Thyroid gland (tissue), 4 donors: Measurements from ENCODE around the gene ARL17B.
"Not testable (repeated sequence)": the region's sequence is repeated elsewhere in the genome, so short reads cannot be mapped to it uniquely, and the experiment has no call there.

Experiments used
- POLR2A ChIP-seq, 2 donors: fragments of 450-650 bp; IDR thresholded peaks; one replicate each; pipeline ENCODE4 v1.6.1; 2017; ENCODE audit warnings: antibody characterized with exemption in 2 of 2, mild to moderate bottlenecking in 2 of 2, moderate library complexity in 1 of 2
- TF ChIP-seq, protein P1 (sequence below), 6 experiments: fragments of 200-600 bp in 3 of 6; fragments of 450-650 bp in 3 of 6; sonication (generic) in 3 of 6; IDR thresholded peaks; one replicate each; pipeline ENCODE4 v1.5.1; 2016 to 2019; ENCODE audit warnings: antibody characterized with exemption in 6 of 6, mild to moderate bottlenecking in 2 of 6, inconsistent platforms in 1 of 6, moderate library complexity in 1 of 6

DNA sequence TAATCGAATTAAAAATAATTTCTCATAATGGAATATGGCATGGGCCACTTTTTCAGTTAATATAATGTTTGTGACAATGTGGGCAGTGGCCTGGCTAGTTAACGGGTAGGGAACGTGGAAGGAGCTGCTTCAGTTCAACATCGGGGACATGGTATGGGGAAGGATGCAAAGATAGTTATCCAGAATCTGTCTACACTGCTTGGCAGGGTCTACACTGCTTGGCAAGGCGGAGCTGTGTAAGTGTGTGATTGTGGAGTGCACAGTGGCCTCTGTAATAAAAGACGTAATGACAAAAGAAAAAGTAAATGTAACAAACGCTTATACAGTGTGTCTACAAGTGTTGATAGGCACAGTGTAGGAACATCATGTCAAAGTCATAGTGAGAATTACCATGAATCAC is 74.0 kb downstream of the ARL17B start:
- TF ChIP-seq, protein P1, sequence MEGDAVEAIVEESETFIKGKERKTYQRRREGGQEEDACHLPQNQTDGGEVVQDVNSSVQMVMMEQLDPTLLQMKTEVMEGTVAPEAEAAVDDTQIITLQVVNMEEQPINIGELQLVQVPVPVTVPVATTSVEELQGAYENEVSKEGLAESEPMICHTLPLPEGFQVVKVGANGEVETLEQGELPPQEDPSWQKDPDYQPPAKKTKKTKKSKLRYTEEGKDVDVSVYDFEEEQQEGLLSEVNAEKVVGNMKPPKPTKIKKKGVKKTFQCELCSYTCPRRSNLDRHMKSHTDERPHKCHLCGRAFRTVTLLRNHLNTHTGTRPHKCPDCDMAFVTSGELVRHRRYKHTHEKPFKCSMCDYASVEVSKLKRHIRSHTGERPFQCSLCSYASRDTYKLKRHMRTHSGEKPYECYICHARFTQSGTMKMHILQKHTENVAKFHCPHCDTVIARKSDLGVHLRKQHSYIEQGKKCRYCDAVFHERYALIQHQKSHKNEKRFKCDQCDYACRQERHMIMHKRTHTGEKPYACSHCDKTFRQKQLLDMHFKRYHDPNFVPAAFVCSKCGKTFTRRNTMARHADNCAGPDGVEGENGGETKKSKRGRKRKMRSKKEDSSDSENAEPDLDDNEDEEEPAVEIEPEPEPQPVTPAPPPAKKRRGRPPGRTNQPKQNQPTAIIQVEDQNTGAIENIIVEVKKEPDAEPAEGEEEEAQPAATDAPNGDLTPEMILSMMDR (IDR thresholded peaks at IDR 0.05), result not testable (repeated sequence)
- TF ChIP-seq POLR2A (IDR thresholded peaks at IDR 0.05), result not testable (repeated sequence)
